Measurements from ENCODE around the gene GNA12. TPM values are rescaled to one million over a fixed set of nuclear protein-coding genes. Genes with fewer than 3 reads are reported as not detected.

The GNA12 gene
- total and polyA plus RNA-seq, 2 experiments from 2014 or later, result 11.2 to 13.8 TPM

DNA sequence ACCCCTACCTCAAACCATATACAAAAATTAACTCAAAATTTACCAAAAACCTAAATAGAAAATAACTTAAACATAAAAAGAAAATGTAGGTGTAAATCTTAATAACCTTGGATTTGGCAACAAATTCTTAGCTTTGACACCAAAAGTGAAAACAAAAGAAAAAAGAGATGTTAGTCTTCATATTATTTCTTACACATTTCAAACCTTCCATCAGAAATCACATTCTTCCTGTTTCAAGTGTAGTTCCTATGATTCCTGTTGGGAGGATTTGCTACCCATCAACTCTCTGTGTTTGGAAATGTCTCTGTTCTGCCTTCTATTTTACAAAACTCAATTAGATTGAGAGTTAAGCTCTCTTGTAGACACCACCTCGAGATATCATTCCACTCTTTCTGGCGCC, 62.0 kb downstream of the GNA12 start:
- H3K4me1 ChIP-seq (ENCODE audit: insufficient read depth), result peaks cover 18% of the 10 kb centered on the region
- no peak overlapping the region for H2AFZ ChIP-seq
- peaks cover 10% of the 10 kb centered on the region; the same call in 1 of the 2 replicates for H3F3A ChIP-seq (ENCODE audit: insufficient read depth)
- 76 to 78% methylated on average over 2 of the region's 2 CpGs for WGBS, 2 experiments (ENCODE audit: low coverage in 1 of 2, low lambda C conversion rate in 2 of 2, missing lambda C conversion rate in 2 of 2)
- no peaks in the 10 kb centered on the region for H3K36me3 ChIP-seq (ENCODE audit: low read depth)
- in situ Hi-C loops (cut with MboI), result no loop called here
- H3K27ac ChIP-seq, result no peak overlapping the region
- no peak overlapping the region for H3K4me2 ChIP-seq (ENCODE audit: unreplicated experiment)
- no peaks in the 10 kb centered on the region for H3K9me3 ChIP-seq (ENCODE audit: low read depth)
- TF ChIP-seq EZH2 (IDR thresholded peaks at IDR 0.05; ENCODE audit: insufficient read depth, poor library complexity, severe bottlenecking) (no peak), EZH2phosphoT487 (IDR thresholded peaks at IDR 0.05; ENCODE audit: insufficient read depth, low read depth) (no peak)
- no peak overlapping the region for H3K9ac ChIP-seq
- no peaks in the 10 kb centered on the region for H3K9me2 ChIP-seq (ENCODE audit: insufficient read depth)
- H3K27me3 ChIP-seq (replicated peaks; ENCODE audit: insufficient read depth), result no peaks in the 10 kb centered on the region
- peaks cover 63% of the 10 kb centered on the region for H3K79me2 ChIP-seq (ENCODE audit: insufficient read depth)
- no peak for DNase-seq
- H3K4me3 ChIP-seq, result no peak overlapping the region
- no peaks in the 10 kb centered on the region for H4K20me1 ChIP-seq (ENCODE audit: insufficient read depth)

DNA sequence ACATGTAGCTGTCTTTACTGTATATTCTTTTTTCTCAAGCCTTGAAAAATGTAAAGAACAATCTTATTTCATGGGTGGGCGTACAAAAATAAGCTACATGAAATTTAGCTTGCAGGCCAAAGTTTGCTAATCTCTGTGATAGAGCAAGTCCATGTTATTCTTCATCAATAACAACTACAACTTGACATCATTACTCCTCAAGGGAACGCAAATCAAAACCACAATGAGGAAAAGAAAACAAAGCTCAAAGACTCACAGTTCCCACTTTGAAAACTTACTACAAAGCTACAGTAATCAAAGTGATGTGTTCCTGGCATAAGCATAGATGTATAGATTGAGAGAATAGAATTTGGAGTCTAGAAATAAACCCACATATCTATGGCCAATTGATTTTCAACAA, 62.5 kb downstream of the GNA12 start:
- Histone ChIP-seq H2AFZ (no peak overlapping the region), H3K4me2 (ENCODE audit: unreplicated experiment) (no peak overlapping the region), H3F3A (ENCODE audit: insufficient read depth) (peaks cover 10% of the 10 kb centered on the region; the same call in 1 of the 2 replicates), H3K9me3 (ENCODE audit: low read depth) (no peaks in the 10 kb centered on the region), H3K36me3 (ENCODE audit: low read depth) (no peaks in the 10 kb centered on the region), H3K79me2 (ENCODE audit: insufficient read depth) (peaks cover 59% of the 10 kb centered on the region), H3K4me3 (no peak overlapping the region), H3K27ac (no peak overlapping the region), H3K9me2 (ENCODE audit: insufficient read depth) (no peaks in the 10 kb centered on the region), H4K20me1 (ENCODE audit: insufficient read depth) (no peaks in the 10 kb centered on the region), H3K27me3 (replicated peaks; ENCODE audit: insufficient read depth) (no peaks in the 10 kb centered on the region), H3K4me1 (ENCODE audit: insufficient read depth) (peaks cover 18% of the 10 kb centered on the region), H3K9ac (no peak overlapping the region)
- DNase-seq, result no peak
- TF ChIP-seq EZH2phosphoT487 (IDR thresholded peaks at IDR 0.05; ENCODE audit: insufficient read depth, low read depth) (no peak), EZH2 (IDR thresholded peaks at IDR 0.05; ENCODE audit: insufficient read depth, poor library complexity, severe bottlenecking) (no peak)
- 93 to 98% methylated on average over 2 of the region's 2 CpGs for WGBS, 2 experiments (ENCODE audit: low coverage in 1 of 2, low lambda C conversion rate in 2 of 2, missing lambda C conversion rate in 2 of 2)
- in situ Hi-C loops (cut with MboI), result no loop called here

DNA sequence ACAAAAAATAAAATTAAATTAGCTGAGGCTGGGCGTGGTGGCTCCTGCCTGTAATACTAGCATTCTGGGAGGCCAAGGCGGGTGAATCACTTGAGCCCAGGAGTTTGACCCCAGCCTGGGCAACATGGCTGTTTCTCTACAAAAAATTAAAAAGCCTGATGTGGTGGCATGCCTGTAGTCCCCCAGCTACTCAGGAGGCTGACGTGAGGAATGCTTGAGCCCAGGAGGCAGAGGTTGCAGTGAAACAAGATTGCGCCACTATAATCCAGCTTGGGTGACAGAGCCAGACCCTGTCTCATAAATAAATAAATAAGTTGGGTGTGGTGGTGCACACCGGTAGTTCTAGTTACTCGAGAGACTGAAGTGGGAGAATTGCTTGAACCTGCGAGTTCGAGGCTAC, 65.1 kb downstream of the GNA12 start:
- TF ChIP-seq EZH2 (IDR thresholded peaks at IDR 0.05; ENCODE audit: insufficient read depth, poor library complexity, severe bottlenecking), result no peak
- TF ChIP-seq EZH2phosphoT487 (IDR thresholded peaks at IDR 0.05; ENCODE audit: insufficient read depth, low read depth), result no peak
- 85 to 86% methylated on average over 8 of the region's 8 CpGs for WGBS, 2 experiments (ENCODE audit: low coverage in 1 of 2, low lambda C conversion rate in 2 of 2, missing lambda C conversion rate in 2 of 2)

DNA sequence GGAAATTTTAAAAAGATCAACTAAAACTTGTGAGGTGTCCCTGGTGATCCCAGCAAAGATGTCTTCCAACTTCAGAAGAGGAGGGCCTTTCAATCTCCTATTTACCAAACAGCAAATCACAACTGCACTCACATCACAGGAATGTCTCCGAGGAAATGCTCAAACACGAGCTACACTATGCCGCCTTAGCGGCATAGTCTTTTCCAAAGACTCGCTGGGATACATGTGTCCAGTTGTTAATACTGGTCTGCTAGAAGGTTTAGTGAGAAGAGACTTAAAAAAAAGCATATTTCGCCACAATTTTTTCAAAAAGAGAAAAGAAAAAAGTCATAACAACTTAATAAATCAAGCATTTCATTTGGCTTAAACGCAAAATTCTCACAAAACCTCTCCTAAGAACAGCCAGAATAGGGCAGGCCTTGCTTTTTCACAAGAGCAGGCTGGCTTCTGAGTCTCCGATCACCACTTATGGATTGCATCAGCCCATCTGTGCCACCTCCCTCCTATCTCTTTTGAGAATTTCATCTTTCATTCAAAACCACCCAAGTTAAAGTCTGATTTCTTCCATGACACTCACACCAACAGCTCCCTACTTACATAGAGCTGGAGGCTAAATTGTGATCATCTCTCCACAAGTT, 66.1 kb downstream of the GNA12 start:
- peak; percentile 47 for DNase-seq
- H3K27ac ChIP-seq, result peak overlapping the region; percentile 40
- in situ Hi-C loops (cut with MboI), result no loop called here
- H3K9me2 ChIP-seq (ENCODE audit: insufficient read depth), result no peaks in the 10 kb centered on the region
- 0 out of 2 replicates have a peak, but pooled peaks cover 9% of the 10 kb centered on the region for H3K4me1 ChIP-seq (ENCODE audit: insufficient read depth)
- H4K20me1 ChIP-seq (ENCODE audit: insufficient read depth), result no peaks in the 10 kb centered on the region
- H3K9ac ChIP-seq, result peak overlapping the region; percentile 35; the same call in 1 of the 2 replicates
- TF ChIP-seq EZH2 (IDR thresholded peaks at IDR 0.05; ENCODE audit: insufficient read depth, poor library complexity, severe bottlenecking) (no peak), EZH2phosphoT487 (IDR thresholded peaks at IDR 0.05; ENCODE audit: insufficient read depth, low read depth) (no peak)
- no peaks in the 10 kb centered on the region for H3K9me3 ChIP-seq (ENCODE audit: low read depth)
- H3K27me3 ChIP-seq (replicated peaks; ENCODE audit: insufficient read depth), result no peaks in the 10 kb centered on the region
- no peak overlapping the region for H3K4me2 ChIP-seq (ENCODE audit: unreplicated experiment)
- 41 to 55% methylated on average over 8 of the region's 8 CpGs for WGBS, 2 experiments (ENCODE audit: low coverage in 1 of 2, low lambda C conversion rate in 2 of 2, missing lambda C conversion rate in 2 of 2)
- H3K36me3 ChIP-seq (ENCODE audit: low read depth), result no peaks in the 10 kb centered on the region
- H3F3A ChIP-seq (ENCODE audit: insufficient read depth), result no peaks in the 10 kb centered on the region
- H3K4me3 ChIP-seq, result no peak overlapping the region
- peaks cover 44% of the 10 kb centered on the region for H3K79me2 ChIP-seq (ENCODE audit: insufficient read depth)
- H2AFZ ChIP-seq, result no peak overlapping the region

More for the DNA sequence above, 65.1 kb downstream of the GNA12 start:
- Histone ChIP-seq H3K36me3 (ENCODE audit: low read depth) (no peaks in the 10 kb centered on the region), H3F3A (ENCODE audit: insufficient read depth) (no peaks in the 10 kb centered on the region), H3K4me2 (ENCODE audit: unreplicated experiment) (no peak overlapping the region), H4K20me1 (ENCODE audit: insufficient read depth) (no peaks in the 10 kb centered on the region), H3K4me1 (ENCODE audit: insufficient read depth) (0 out of 2 replicates have a peak, but pooled peaks cover 9% of the 10 kb centered on the region), H3K9ac (no peak overlapping the region), H3K4me3 (no peak overlapping the region), H3K79me2 (ENCODE audit: insufficient read depth) (peaks cover 44% of the 10 kb centered on the region), H3K27ac (no peak overlapping the region), H3K9me2 (ENCODE audit: insufficient read depth) (no peaks in the 10 kb centered on the region), H3K9me3 (ENCODE audit: low read depth) (no peaks in the 10 kb centered on the region), H2AFZ (no peak overlapping the region), H3K27me3 (replicated peaks; ENCODE audit: insufficient read depth) (no peaks in the 10 kb centered on the region)
- in situ Hi-C loops (cut with MboI), result no loop called here
- DNase-seq, result no peak

All from GM23248 (cell line).